Kidney (tissue), 14 donors: ENCODE results near the gene CGB5. TPM values are rescaled to one million over a fixed set of nuclear protein-coding genes. Genes with fewer than 3 reads are reported as not detected.

Source experiments
- DNase-seq, 5 donors: peaks; one replicate each; pipeline ENCODE4 v3.0.0-alpha.2; 2013 to 2020
- FAIRE-seq: peaks from 2 replicates; lab custom pipeline; 2012; peaks lifted over from hg19 to GRCh38; lab: Jason Lieb, UNC
- H3K27ac ChIP-seq, 2 donors: one replicate each; pipeline ENCODE4 v1.7.0; 2013; ENCODE audit warnings: low read depth in 2 of 2, low read length in 2 of 2, inconsistent platforms in 1 of 2
- H3K27me3 ChIP-seq: one replicate; pipeline ENCODE4 v1.7.1; 2013; ENCODE audit warnings: low read length, inconsistent platforms; ENCODE audit not compliant: control insufficient read depth, insufficient read depth
- H3K36me3 ChIP-seq, 3 donors: one replicate each; pipeline versions ENCODE4 v1.7.0 to v1.7.1; 2013; ENCODE audit warnings: low read length in 3 of 3, control low read depth in 1 of 3, inconsistent platforms in 1 of 3; ENCODE audit not compliant: insufficient read depth in 3 of 3, control insufficient read depth in 2 of 3
- H3K4me1 ChIP-seq, 3 donors: one replicate each; pipeline versions ENCODE4 v1.7.0 to v1.7.1; 2013; ENCODE audit warnings: low read length in 3 of 3, inconsistent platforms in 1 of 3, low read depth in 1 of 3; ENCODE audit not compliant: control insufficient read depth in 2 of 3, insufficient read depth in 2 of 3
- H3K4me3 ChIP-seq, 3 donors: one replicate each; pipeline versions ENCODE4 v1.7.0 to v1.8.1; 2013; ENCODE audit warnings: low read length in 3 of 3, control low read depth in 1 of 3, inconsistent platforms in 1 of 3
- H3K9ac ChIP-seq, 3 donors: one replicate each; pipeline versions ENCODE4 v1.7.0 to v1.7.1; 2013; ENCODE audit warnings: low read length in 3 of 3, control low read depth in 1 of 3, inconsistent platforms in 1 of 3
- H3K9me3 ChIP-seq, 3 donors: one replicate each; pipeline versions ENCODE4 v1.7.0 to v1.7.1; 2013; ENCODE audit warnings: low read length in 3 of 3, control low read depth in 1 of 3, inconsistent platforms in 1 of 3; ENCODE audit not compliant: control insufficient read depth in 2 of 3, insufficient read depth in 1 of 3
- CTCF ChIP-seq: IDR thresholded peaks from 3 replicates; pipeline ENCODE4 v1.5.1; 2012; ENCODE audit warnings: mild to moderate bottlenecking, moderate library complexity, borderline replicate concordance; ENCODE audit not compliant: insufficient read depth; ENCODE audit errors: extremely low read depth
- intact Hi-C: fragments of 100-400 bp; cut with DNase I; formaldehyde crosslinking; loops from one replicate; pipeline ENCODE4 v1.11.1; 2022
- polyA plus RNA-seq: library from polyadenylated mRNA; stranded (reverse); fragments of 350-450 nt; fragmentation: Illumina TruSeq; extraction: RNeasy Lipid Tissue Mini Kit (QIAGEN cat#74804); gene quantifications from one replicate; pipeline ENCODE4 v1.2.3, GENCODE V29; 2014; ENCODE audit warnings: low read depth, low replicate concordance; ENCODE audit not compliant: insufficient read depth
- total RNA-seq: library from RNA; stranded (reverse); fragmentation: NEBNext Ultra II Directional; extraction: Animal tissue kit (Norgen Biotek cat#: 25700); gene quantifications from one replicate; pipeline ENCODE4 v1.2.1, GENCODE V29; 2021
- donor health status: control.
- donor health status: control.
- donor health status: control.
- donor health status: control.
- donor health status: control.
- donor health status: DM: yes; HTN: yes; CAD: no.
- donor health status: Normal renal cell carcinoma (clear cell type).

CGB5 gene
- total and polyA plus RNA-seq, 2 donors from 2014 or later, result not detected

- peaks cover 0 to 13% (median 10%) of the 10 kb centered on the region in 3 donors for H3K4me1 ChIP-seq
- peaks cover 2 to 3% (median 2%) of the 10 kb centered on the region in 3 donors for H3K36me3 ChIP-seq
- peak within 1 kb of the TSS; percentile 91 to 92 for H3K27ac ChIP-seq
- DNase-seq (peak; percentile 100), FAIRE-seq (peak; percentile 59)
- H3K9me3 ChIP-seq, result no peaks in the 10 kb centered on the region
- H3K4me3 ChIP-seq, result peak within 1 kb of the TSS; percentile 79 to 99 (median 95)
- intact Hi-C loops, result no loop called here
- H3K9ac ChIP-seq, result peak within 1 kb of the TSS; percentile 83 to 97 (median 84)
- no peaks in the 10 kb centered on the region for H3K27me3 ChIP-seq
- no peak for TF ChIP-seq CTCF
Observed at GRCh38 chr19:49085020-49085867, 41.6 kb downstream of the CGB5 start, which contains the start of gene SNRNP70. Gene SNRNP70, plus strand, starts transcription at chr19:49085451. Its CDS starts 964 bp downstream, at chr19:49086415.

GRCh38 chr19:49085868-49086232, 42.2 kb downstream of the CGB5 start:
- no peak for DNase-seq
- Histone ChIP-seq H3K27me3 (no peaks in the 10 kb centered on the region), H3K9me3 (no peaks in the 10 kb centered on the region), H3K4me3 (peak overlapping the region; percentile 79 to 99 (median 95)), H3K36me3 (peaks cover 8% of the 10 kb centered on the region in 3 donors), H3K27ac (peak overlapping the region; percentile 91 to 92), H3K9ac (peak overlapping the region; percentile 61 to 97 (median 83)), H3K4me1 (peaks cover 0 to 13% (median 10%) of the 10 kb centered on the region in 3 donors)
- no peak for TF ChIP-seq CTCF
- FAIRE-seq, result no peak
- intact Hi-C loops, result no loop called here

- FAIRE-seq, result no peak
- H3K36me3 ChIP-seq, result peaks cover 8 to 12% (median 11%) of the 10 kb centered on the region in 3 donors
- H3K27ac ChIP-seq, result no peak overlapping the region
Observed at GRCh38 chr19:49086296-49086695, 42.6 kb downstream of the CGB5 start.

More at GRCh38 chr19:49086296-49086695, 42.6 kb downstream of the CGB5 start:
- no peak for TF ChIP-seq CTCF
- no peaks in the 10 kb centered on the region for H3K9me3 ChIP-seq
- no peaks in the 10 kb centered on the region for H3K27me3 ChIP-seq
- H3K4me1 ChIP-seq, result peaks cover 0 to 13% (median 10%) of the 10 kb centered on the region in 3 donors
- H3K9ac ChIP-seq, result peak overlapping the region; percentile 61 to 97 (median 83)
- intact Hi-C loops, result no loop called here
- DNase-seq, result no peak
- peak overlapping the region; percentile 79 to 99 (median 95) for H3K4me3 ChIP-seq
